Endometrium (tissue), 2 donors: ENCODE results near the gene INPP4B.

Source experiments
- FAIRE-seq: peaks from 2 replicates; lab custom pipeline; 2012; peaks lifted over from hg19 to GRCh38; lab: Jason Lieb, UNC
- donor health status: control.
- donor health status: control.

Gene INPP4B

GRCh38 chr4:142339053-142339452, 507.0 kb downstream of the INPP4B start:
- no peak for FAIRE-seq

- no peak for FAIRE-seq
These were observed 509.7 kb downstream of the INPP4B start for GRCh38 chr4:142336251-142336934.

- peak; percentile 80 for FAIRE-seq
These were observed 511.2 kb downstream of the INPP4B start for GRCh38 chr4:142334931-142335330.

GRCh38 chr4:142331646-142332045, 514.5 kb downstream of the INPP4B start:
- no peak for FAIRE-seq

- FAIRE-seq = no peak
These were observed 515.0 kb downstream of the INPP4B start for GRCh38 chr4:142331132-142331531.

- FAIRE-seq = no peak
These were observed 515.8 kb downstream of the INPP4B start for GRCh38 chr4:142330311-142330710.

- no peak for FAIRE-seq
These were observed 516.8 kb downstream of the INPP4B start for GRCh38 chr4:142329313-142329712.

- FAIRE-seq = peak; percentile 92
These were observed 519.9 kb downstream of the INPP4B start for GRCh38 chr4:142326181-142326580.

GRCh38 chr4:142324572-142324971, 521.5 kb downstream of the INPP4B start:
- no peak for FAIRE-seq

- FAIRE-seq = no peak
These were observed 523.1 kb downstream of the INPP4B start for GRCh38 chr4:142322996-142323395.

GRCh38 chr4:142318280-142318679, 527.8 kb downstream of the INPP4B start:
- FAIRE-seq = no peak

GRCh38 chr4:142316913-142317312, 529.2 kb downstream of the INPP4B start:
- FAIRE-seq = no peak

- FAIRE-seq = no peak
These were observed 530.1 kb downstream of the INPP4B start for GRCh38 chr4:142316025-142316424.

- no peak for FAIRE-seq
These were observed 531.4 kb downstream of the INPP4B start for GRCh38 chr4:142314686-142315085.

GRCh38 chr4:142314247-142314646, 531.9 kb downstream of the INPP4B start:
- FAIRE-seq = no peak

- FAIRE-seq = no peak
These were observed 533.7 kb downstream of the INPP4B start for GRCh38 chr4:142312391-142312790.

GRCh38 chr4:142311916-142312315, 534.2 kb downstream of the INPP4B start:
- no peak for FAIRE-seq

GRCh38 chr4:142309772-142310171, 536.3 kb downstream of the INPP4B start:
- no peak for FAIRE-seq

- no peak for FAIRE-seq
These were observed 538.2 kb downstream of the INPP4B start for GRCh38 chr4:142307857-142308256.

GRCh38 chr4:142297313-142297712, 548.8 kb downstream of the INPP4B start:
- FAIRE-seq = no peak

- FAIRE-seq = no peak
These were observed 552.6 kb downstream of the INPP4B start for GRCh38 chr4:142293536-142293935.

- no peak for FAIRE-seq
These were observed 553.9 kb downstream of the INPP4B start for GRCh38 chr4:142292231-142292630.

- FAIRE-seq = peak; percentile 15
These were observed 554.6 kb downstream of the INPP4B start for GRCh38 chr4:142291299-142292050.

- FAIRE-seq = no peak
These were observed 558.7 kb downstream of the INPP4B start for GRCh38 chr4:142287371-142287770.
